Keratinocyte (primary cell): ENCODE data around the gene ASXL2. TPM values are rescaled to one million over a fixed set of nuclear protein-coding genes. Genes with fewer than 3 reads are reported as not detected.

Source experiments
- DNase-seq: peaks from one replicate; pipeline ENCODE4 v3.0.0-alpha.2; 2011; ENCODE audit warnings: low read depth, missing footprints, low spot score
- FAIRE-seq: peaks from 2 replicates; lab custom pipeline; 2011; peaks lifted over from hg19 to GRCh38; lab: Jason Lieb, UNC
- H2AFZ ChIP-seq: 2 replicates; pipeline ENCODE4 v1.6.0; 2012; ENCODE audit warnings: low read length, control low read depth, inconsistent platforms; ENCODE audit not compliant: control insufficient read depth
- H3K27ac ChIP-seq: 2 replicates; pipeline ENCODE4 v1.5.1; 2011; ENCODE audit warnings: low read length; ENCODE audit not compliant: control insufficient read depth, insufficient read depth
- H3K27me3 ChIP-seq: 3 replicates; pipeline ENCODE4 v1.6.0; 2011; ENCODE audit warnings: low read length; ENCODE audit not compliant: control insufficient read depth, insufficient read depth; ENCODE audit errors: extremely low read depth
- H3K36me3 ChIP-seq, 2 experiments: 2 replicates in 1 of 2; 3 replicates in 1 of 2; pipeline ENCODE4 v1.5.1; 2011; ENCODE audit warnings: low read length in 2 of 2, mild to moderate bottlenecking in 1 of 2; ENCODE audit not compliant: control insufficient read depth in 2 of 2, insufficient read depth in 2 of 2; ENCODE audit errors: extremely low read depth in 1 of 2
- H3K4me1 ChIP-seq: 3 replicates; pipeline ENCODE4 v1.5.1; 2011; ENCODE audit warnings: low read length; ENCODE audit not compliant: control insufficient read depth, insufficient read depth; ENCODE audit errors: extremely low read depth
- H3K4me2 ChIP-seq: 3 replicates; pipeline ENCODE4 v1.6.0; 2011; ENCODE audit warnings: low read depth, low read length; ENCODE audit not compliant: control insufficient read depth, insufficient read depth; ENCODE audit errors: extremely low read depth
- H3K4me3 ChIP-seq, 3 experiments: fragments of 200-600 bp in 1 of 3; sonication (generic) in 1 of 3; 2 replicates in 2 of 3; 3 replicates in 1 of 3; pipeline ENCODE4 v1.5.1; 2011 to 2016; ENCODE audit warnings: low read length in 3 of 3, mild to moderate bottlenecking in 3 of 3, control low read depth in 2 of 3, inconsistent platforms in 1 of 3, low read depth in 1 of 3, mixed read lengths in 1 of 3, mixed run types in 1 of 3, moderate library complexity in 1 of 3; ENCODE audit not compliant: control insufficient read depth in 2 of 3, insufficient read depth in 2 of 3; ENCODE audit errors: extremely low read depth in 1 of 3
- H3K79me2 ChIP-seq: 2 replicates; pipeline ENCODE4 v1.6.0; 2012; ENCODE audit warnings: low read length; ENCODE audit not compliant: control insufficient read depth, insufficient read depth
- H3K9ac ChIP-seq: 3 replicates; pipeline ENCODE4 v1.6.0; 2011; ENCODE audit warnings: low read length; ENCODE audit not compliant: control insufficient read depth, insufficient read depth; ENCODE audit errors: extremely low read depth
- H3K9me1 ChIP-seq: 3 replicates; pipeline ENCODE4 v1.6.0; 2011; ENCODE audit warnings: low read length; ENCODE audit not compliant: control insufficient read depth, insufficient read depth; ENCODE audit errors: extremely low read depth
- H3K9me3 ChIP-seq: 2 replicates; pipeline ENCODE4 v1.5.1; 2012; ENCODE audit warnings: low read depth, low read length; ENCODE audit not compliant: control insufficient read depth
- H4K20me1 ChIP-seq: 3 replicates; pipeline ENCODE4 v1.6.0; 2011; ENCODE audit warnings: low read length; ENCODE audit not compliant: control insufficient read depth, insufficient read depth; ENCODE audit errors: extremely low read depth
- CTCF ChIP-seq, 3 experiments: IDR thresholded peaks in 1 of 3; conservative IDR thresholded peaks in 1 of 3; optimal IDR thresholded peaks in 1 of 3; 2 replicates in 2 of 3; 3 replicates in 1 of 3; pipeline versions ENCODE3 to v1.5.1; 2011; ENCODE audit warnings: low read length in 3 of 3, mild to moderate bottlenecking in 3 of 3, moderate library complexity in 2 of 3, control low read depth in 1 of 3, inconsistent platforms in 1 of 3; ENCODE audit not compliant: insufficient read depth in 2 of 3; ENCODE audit errors: extremely low read depth in 1 of 3
- EZH2 ChIP-seq: IDR thresholded peaks from one replicate; pipeline ENCODE4 v1.6.1; 2012; ENCODE audit warnings: inconsistent platforms, mild to moderate bottlenecking, low read length, moderate library complexity
- dilution Hi-C: fragments of 300-500 bp; cut with MboI; formaldehyde crosslinking; loops from one replicate; pipeline ENCODE4 v1.7.0; 2020; ENCODE audit warnings: low sequenced_read_pairs; ENCODE audit not compliant: extremely low pct_ligation_motif_present
- polyA plus RNA-seq, 5 experiments: library from polyadenylated mRNA; depleted of rRNA in 3 of 5; stranded (reverse) in 3 of 5; stranded (forward) in 1 of 5; unstranded in 1 of 5; fragments of >200 nt; gene quantifications; 1 replicate in 1 of 5; 2 replicates in 3 of 5; 3 replicates in 1 of 5; pipeline versions ENCODE4 v1.2.1 to v1.2.3, GENCODE V29; 2011 to 2012; ENCODE audit warnings: missing spikeins in 2 of 5, low read depth in 1 of 5, low replicate concordance in 1 of 5

Gene ASXL2
- polyA plus RNA-seq, 1 donor (not counting 4 experiments of a cell fraction or from before 2014, with no cell fraction given), result 12.5 TPM

GRCh38 chr2:25757906-25758305 is 120.4 kb downstream of the ASXL2 start:
- peaks cover 3% of the 10 kb centered on the region for H3K4me1 ChIP-seq
- H3K4me3 ChIP-seq, result no peak overlapping the region
- no peaks in the 10 kb centered on the region for H3K79me2 ChIP-seq
- no peaks in the 10 kb centered on the region for H4K20me1 ChIP-seq
- H3K36me3 ChIP-seq, result peaks cover 0 to 10% of the 10 kb centered on the region in 2 experiments
- H2AFZ ChIP-seq, result no peak overlapping the region
- no peaks in the 10 kb centered on the region for H3K9me3 ChIP-seq
- H3K4me2 ChIP-seq, result no peak overlapping the region
- H3K27me3 ChIP-seq, result no peaks in the 10 kb centered on the region
- dilution Hi-C loops, result no loop called here
- DNase-seq (no peak), FAIRE-seq (no peak)
- TF ChIP-seq EZH2 (no peak), CTCF (optimal IDR thresholded peaks at IDR 0.05 in 1 of 3, IDR thresholded peaks at IDR 0.05 in 1 of 3, conservative IDR thresholded peaks at IDR 0.05 in 1 of 3; ENCODE audit: extremely low read depth in 1 of 3, insufficient read depth in 2 of 3, low read length in 3 of 3) (no peak)
- no peaks in the 10 kb centered on the region for H3K9me1 ChIP-seq
- no peak overlapping the region for H3K27ac ChIP-seq
- no peak overlapping the region for H3K9ac ChIP-seq

DNA sequence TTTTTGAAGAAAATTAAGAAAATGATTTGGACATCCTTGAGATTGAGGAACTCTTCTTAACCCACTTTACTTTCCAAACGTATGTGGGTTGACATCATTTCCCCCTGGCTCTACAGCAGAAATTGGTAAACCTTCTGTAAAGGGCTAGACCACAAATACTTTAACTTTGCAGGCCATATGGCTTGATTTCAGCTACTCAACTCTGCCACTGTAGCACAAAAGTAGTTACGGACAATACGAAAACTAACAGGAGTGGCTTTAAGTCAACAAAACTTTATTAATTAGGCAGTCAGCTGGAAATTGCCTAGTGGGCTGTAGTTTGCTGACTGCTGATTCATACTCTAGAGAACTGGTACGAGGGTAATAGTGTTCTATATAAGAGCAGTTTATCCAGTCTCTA is 121.8 kb downstream of the ASXL2 start:
- no peak for FAIRE-seq
- Histone ChIP-seq H3K9me3 (no peaks in the 10 kb centered on the region), H3K4me1 (peaks cover 3% of the 10 kb centered on the region), H3K4me3 (no peak overlapping the region), H4K20me1 (no peaks in the 10 kb centered on the region), H3K27ac (no peak overlapping the region), H2AFZ (no peak overlapping the region), H3K79me2 (no peaks in the 10 kb centered on the region), H3K4me2 (no peak overlapping the region), H3K27me3 (no peaks in the 10 kb centered on the region), H3K9ac (no peak overlapping the region), H3K36me3 (peaks cover 4 to 10% of the 10 kb centered on the region in 2 experiments), H3K9me1 (no peaks in the 10 kb centered on the region)
- TF ChIP-seq CTCF (optimal IDR thresholded peaks at IDR 0.05 in 1 of 3, IDR thresholded peaks at IDR 0.05 in 1 of 3, conservative IDR thresholded peaks at IDR 0.05 in 1 of 3; ENCODE audit: extremely low read depth in 1 of 3, insufficient read depth in 2 of 3, low read length in 3 of 3) (no peak), EZH2 (no peak)
- dilution Hi-C loops, result no loop called here
- no peak for DNase-seq
